ENCODE results near the gene RBSN. TPM values are rescaled to one million over a fixed set of nuclear protein-coding genes. Genes with fewer than 3 reads are reported as not detected.

Gene RBSN
- total and polyA plus RNA-seq, 4 experiments from 2014 or later = 11.4 to 34.7 (median 27.3) TPM

DNA sequence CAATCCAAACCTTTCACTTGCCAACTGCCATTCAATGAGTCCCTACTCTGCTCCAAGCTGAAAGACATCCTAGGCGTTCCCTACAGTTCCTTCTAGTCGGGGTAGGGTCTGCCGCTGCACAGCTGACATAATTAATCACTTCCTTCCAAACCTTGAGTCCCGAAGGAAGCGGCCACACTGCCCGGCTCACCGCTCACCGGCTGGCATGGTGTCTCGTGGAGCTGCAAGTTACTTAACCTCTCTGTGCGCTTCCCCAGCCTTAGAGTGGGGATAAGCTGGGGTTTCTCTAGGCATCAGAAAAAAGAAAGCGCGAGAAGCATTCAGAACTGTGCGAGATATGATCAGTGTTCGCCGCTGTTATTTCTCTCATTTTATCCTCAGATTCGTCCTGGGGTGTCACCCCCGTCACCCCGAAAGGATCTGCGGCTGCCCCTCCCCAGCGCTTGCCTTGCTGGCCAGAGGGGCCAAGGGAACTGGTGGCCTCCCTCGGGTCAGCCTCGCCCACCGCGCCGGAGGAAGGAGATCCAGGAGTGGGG lies 34.6 kb downstream of the RBSN start:
- H3K36me3 Mint-ChIP-seq = peaks cover 6 to 12% of the 10 kb centered on the region in 2 donors
- no peaks in the 10 kb centered on the region for H3K36me3 ChIP-seq (ENCODE audit: insufficient read depth, low read length)
- intact Hi-C loops (cut with micrococcal nuclease) = no loop called here
- CTCF ChIA-PET (ENCODE audit: partially characterized antibody) = interaction anchor here (0.6 to 2.1 kb wide), 6 partner anchors 11 to 457 kb away, joined by 3 to 10 read pairs (median 4); partner anchors contain the start of gene RBSN
- no peaks in the 10 kb centered on the region for H3K9me3 Mint-ChIP-seq
- H3K4me1 Mint-ChIP-seq = peaks cover 15 to 40% (median 28%) of the 10 kb centered on the region in 4 donors
- H3K4me3 ChIP-seq (ENCODE audit: low read length in 2 of 2) = peak overlapping the region; percentile 19 to 78
- peak in 3 of 5 donors; percentile 6 to 13 (median 12) for DNase-seq
- peak overlapping the region in 6 of 7 donors; percentile 67 to 98 (median 90) for H3K27ac Mint-ChIP-seq
- peaks cover 18% of the 10 kb centered on the region for H3K4me1 ChIP-seq (ENCODE audit: insufficient read depth, low read length)
- H3K9me3 ChIP-seq (ENCODE audit: control insufficient read depth in 1 of 2, low read length in 2 of 2) = no peaks in the 10 kb centered on the region
- POLR2A ChIA-PET (ENCODE audit: partially characterized antibody) = interaction anchor here (1.0 to 3.8 kb wide), 10 partner anchors 9 to 886 kb away, joined by 3 to 37 read pairs (median 6); partner anchors contain the start of genes CCDC174, LSM3, NR2C2 and RBSN
- H3K27me3 Mint-ChIP-seq = no peaks in the 10 kb centered on the region
- no peaks in the 10 kb centered on the region for H3K27me3 ChIP-seq (ENCODE audit: insufficient read depth, low read length)
- peak overlapping the region; percentile 79 for H3K27ac ChIP-seq (ENCODE audit: low read depth, low read length)
- H3K4me3 Mint-ChIP-seq = peak overlapping the region; percentile 93 to 99 (median 96)

DNA sequence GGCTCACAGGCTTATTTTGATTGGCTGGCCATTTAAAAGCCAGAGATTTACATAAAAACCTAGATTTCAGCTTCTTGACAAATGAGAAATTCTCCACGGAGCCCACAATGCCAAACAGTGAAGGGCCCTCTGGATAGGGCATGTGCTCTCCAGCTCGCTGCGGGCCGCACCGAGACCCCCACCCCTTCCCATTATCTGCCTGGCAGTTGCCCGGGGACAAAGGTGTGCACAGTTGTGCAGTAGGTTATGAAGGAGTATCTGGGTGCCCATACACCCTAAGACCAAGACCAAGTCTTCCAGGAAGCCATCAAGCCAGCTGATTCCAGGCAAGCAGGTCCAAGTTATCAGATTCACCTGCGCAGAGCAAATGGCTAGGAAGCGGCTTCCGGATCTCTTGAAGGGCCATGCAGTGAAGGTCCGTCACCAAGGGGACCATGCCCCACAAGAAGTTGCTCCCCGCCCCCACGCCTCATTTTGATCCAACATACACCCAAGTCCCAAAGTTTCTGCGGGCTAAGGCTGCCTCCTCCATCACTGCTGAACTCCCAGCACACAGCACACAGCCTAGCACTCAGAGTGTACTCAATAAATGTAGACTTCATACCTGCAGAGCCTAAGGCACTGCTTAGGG lies 35.2 kb downstream of the RBSN start:
- ChIA-PET CTCF (ENCODE audit: partially characterized antibody) (interaction anchor here (0.9 to 2.1 kb wide), 5 partner anchors 11 to 140 kb away, joined by 3 to 10 read pairs (median 4); partner anchors contain the start of gene RBSN), POLR2A (ENCODE audit: partially characterized antibody) (interaction anchor here (1.1 to 3.8 kb wide), 7 partner anchors 9 to 413 kb away, joined by 3 to 37 read pairs (median 7); partner anchors contain the start of genes CCDC174 and RBSN)
- H3K36me3 Mint-ChIP-seq = peaks cover 7 to 14% of the 10 kb centered on the region in 2 donors
- H3K27ac ChIP-seq (ENCODE audit: low read depth, low read length) = peak overlapping the region; percentile 79
- peaks cover 18% of the 10 kb centered on the region for H3K4me1 ChIP-seq (ENCODE audit: insufficient read depth, low read length)
- no peaks in the 10 kb centered on the region for H3K27me3 Mint-ChIP-seq
- H3K9me3 ChIP-seq (ENCODE audit: control insufficient read depth in 1 of 2, low read length in 2 of 2) = no peaks in the 10 kb centered on the region
- H3K4me3 Mint-ChIP-seq = peak overlapping the region; percentile 93 to 99 (median 96)
- no peak for DNase-seq
- H3K9me3 Mint-ChIP-seq = no peaks in the 10 kb centered on the region
- H3K27me3 ChIP-seq (ENCODE audit: insufficient read depth, low read length) = no peaks in the 10 kb centered on the region
- H3K36me3 ChIP-seq (ENCODE audit: insufficient read depth, low read length) = peaks cover 3% of the 10 kb centered on the region
- peak overlapping the region; percentile 19 to 78 for H3K4me3 ChIP-seq (ENCODE audit: low read length in 2 of 2)
- intact Hi-C loops (cut with micrococcal nuclease) = no loop called here
- H3K27ac Mint-ChIP-seq = peak overlapping the region in 6 of 7 donors; percentile 67 to 98 (median 90)
- H3K4me1 Mint-ChIP-seq = peaks cover 15 to 41% (median 28%) of the 10 kb centered on the region in 4 donors

DNA sequence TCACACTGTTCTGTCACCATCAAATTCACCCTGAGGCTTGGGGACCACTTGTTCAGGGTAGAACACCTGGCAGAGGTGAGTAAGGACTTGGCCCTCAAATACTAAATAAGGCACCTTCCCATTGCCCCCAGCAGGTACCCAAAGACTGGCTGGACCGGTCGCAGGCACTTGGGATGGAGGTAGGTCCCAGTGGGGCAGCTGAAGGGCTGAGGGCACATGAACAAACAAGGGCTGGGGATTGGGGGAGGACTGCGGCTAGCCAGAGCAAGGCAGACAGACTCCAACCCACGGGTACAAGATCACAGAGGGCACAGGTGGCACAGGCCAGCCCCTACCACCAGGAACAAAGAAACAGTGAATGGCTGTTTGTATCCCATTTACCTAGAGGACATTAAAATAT lies 35.7 kb downstream of the RBSN start:
- peaks cover 18% of the 10 kb centered on the region for H3K4me1 ChIP-seq (ENCODE audit: insufficient read depth, low read length)
- Mint-ChIP-seq H3K9me3 (no peaks in the 10 kb centered on the region), H3K4me3 (peak overlapping the region; percentile 59 to 99 (median 95)), H3K4me1 (peaks cover 17 to 41% (median 31%) of the 10 kb centered on the region in 4 donors), H3K36me3 (peaks cover 12 to 19% of the 10 kb centered on the region in 2 donors), H3K27ac (peak overlapping the region in 6 of 7 donors; percentile 4 to 88 (median 54)), H3K27me3 (no peaks in the 10 kb centered on the region)
- DNase-seq = no peak
- CTCF ChIA-PET (ENCODE audit: partially characterized antibody) = interaction anchor here (2.1 kb wide), 1 partner anchor 10 kb away, joined by 7 read pairs; no protein-coding TSS in a partner anchor
- H3K4me3 ChIP-seq (ENCODE audit: low read length in 2 of 2) = no peak overlapping the region
- no peaks in the 10 kb centered on the region for H3K9me3 ChIP-seq (ENCODE audit: control insufficient read depth in 1 of 2, low read length in 2 of 2)
- H3K36me3 ChIP-seq (ENCODE audit: insufficient read depth, low read length) = peaks cover 8% of the 10 kb centered on the region
- POLR2A ChIA-PET (ENCODE audit: partially characterized antibody) = interaction anchor here (0.6 to 3.8 kb wide), 2 partner anchors 9 to 35 kb away, joined by 3 to 37 read pairs; partner anchors contain the start of gene RBSN
- H3K27ac ChIP-seq (ENCODE audit: low read depth, low read length) = no peak overlapping the region
- no peaks in the 10 kb centered on the region for H3K27me3 ChIP-seq (ENCODE audit: insufficient read depth, low read length)
- intact Hi-C loops (cut with micrococcal nuclease) = no loop called here

DNA sequence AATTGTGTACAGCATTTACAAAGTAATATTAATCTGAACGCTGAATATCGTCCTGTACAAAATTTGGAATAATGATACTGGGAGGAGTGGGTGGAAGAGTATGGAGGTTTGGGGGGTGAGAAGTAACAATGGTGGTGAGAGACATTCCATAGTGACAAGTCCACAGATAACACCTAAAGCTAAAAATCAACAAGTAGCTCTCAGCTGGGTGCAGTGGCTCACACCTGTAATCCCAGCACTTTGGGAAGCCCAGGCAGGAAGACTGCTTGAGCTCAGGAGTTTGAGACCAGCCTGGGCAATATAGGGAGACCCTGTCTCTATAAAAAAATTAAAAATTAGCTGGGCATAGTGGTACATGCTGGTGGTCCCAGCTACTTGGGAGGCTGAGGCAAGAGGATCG lies 38.9 kb downstream of the RBSN start:
- Mint-ChIP-seq H3K27ac (peak overlapping the region in 1 of 7 donors; percentile 48), H3K4me1 (peaks cover 23 to 52% (median 35%) of the 10 kb centered on the region in 4 donors), H3K36me3 (peaks cover 26 to 30% of the 10 kb centered on the region in 2 donors), H3K27me3 (no peaks in the 10 kb centered on the region), H3K9me3 (no peaks in the 10 kb centered on the region), H3K4me3 (no peak overlapping the region)
- H3K4me1 ChIP-seq (ENCODE audit: insufficient read depth, low read length) = peaks cover 33% of the 10 kb centered on the region
- H3K4me3 ChIP-seq (ENCODE audit: low read length in 2 of 2) = no peak overlapping the region
- intact Hi-C loops (cut with micrococcal nuclease) = no loop called here
- CTCF ChIA-PET (ENCODE audit: partially characterized antibody) = no interaction called here
- H3K36me3 ChIP-seq (ENCODE audit: insufficient read depth, low read length) = peaks cover 8% of the 10 kb centered on the region
- H3K27me3 ChIP-seq (ENCODE audit: insufficient read depth, low read length) = no peaks in the 10 kb centered on the region
- no peaks in the 10 kb centered on the region for H3K9me3 ChIP-seq (ENCODE audit: control insufficient read depth in 1 of 2, low read length in 2 of 2)
- no peak for DNase-seq
- H3K27ac ChIP-seq (ENCODE audit: low read depth, low read length) = no peak overlapping the region
- POLR2A ChIA-PET (ENCODE audit: partially characterized antibody) = no interaction called here

DNA sequence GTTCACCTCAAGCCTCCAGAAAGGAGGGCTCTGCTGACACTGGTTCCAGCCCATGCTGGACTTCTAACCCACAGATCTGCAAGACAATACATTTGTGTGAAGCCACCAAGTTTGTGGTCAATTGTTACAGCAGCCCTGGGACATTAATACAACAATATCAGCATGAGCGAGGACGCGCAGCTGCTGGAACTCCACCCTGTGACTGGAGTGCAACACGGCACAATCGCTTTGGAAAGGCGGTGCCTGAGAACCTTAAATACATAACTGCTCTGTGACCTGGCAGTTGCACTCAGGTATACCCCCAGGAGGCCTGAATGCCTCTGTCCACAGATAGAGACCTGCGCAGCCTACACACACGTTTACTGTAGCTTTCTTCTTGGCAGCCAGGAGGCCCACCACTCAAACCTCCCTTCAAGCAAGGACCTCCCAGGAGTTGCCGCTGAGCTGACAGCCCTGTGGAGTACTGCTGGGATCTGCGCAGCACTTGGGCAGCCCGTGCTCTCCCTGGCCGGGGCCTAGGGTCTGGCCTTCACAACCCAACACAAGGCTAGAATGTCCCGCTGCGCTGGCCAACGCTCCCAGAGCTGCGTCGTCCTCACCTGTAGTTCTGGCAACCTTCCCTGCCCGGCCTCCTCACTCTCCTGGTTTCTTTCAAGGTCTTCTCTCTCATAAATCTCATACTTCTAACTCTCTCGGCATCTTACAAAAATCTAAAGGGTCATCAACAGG lies 42.1 kb downstream of the RBSN start:
- peaks cover 12% of the 10 kb centered on the region for H3K36me3 ChIP-seq (ENCODE audit: insufficient read depth, low read length)
- peaks cover 17 to 40% (median 27%) of the 10 kb centered on the region in 4 donors for H3K4me1 Mint-ChIP-seq
- H3K27ac Mint-ChIP-seq = no peak overlapping the region
- H3K4me3 ChIP-seq (ENCODE audit: low read length in 2 of 2) = no peak overlapping the region
- DNase-seq = no peak
- peaks cover 22% of the 10 kb centered on the region for H3K4me1 ChIP-seq (ENCODE audit: insufficient read depth, low read length)
- intact Hi-C loops (cut with micrococcal nuclease) = no loop called here
- H3K9me3 ChIP-seq (ENCODE audit: control insufficient read depth in 1 of 2, low read length in 2 of 2) = no peaks in the 10 kb centered on the region
- no peaks in the 10 kb centered on the region for H3K9me3 Mint-ChIP-seq
- no peaks in the 10 kb centered on the region for H3K27me3 ChIP-seq (ENCODE audit: insufficient read depth, low read length)
- H3K4me3 Mint-ChIP-seq = no peak overlapping the region
- no peak overlapping the region for H3K27ac ChIP-seq (ENCODE audit: low read depth, low read length)
- H3K27me3 Mint-ChIP-seq = no peaks in the 10 kb centered on the region
- CTCF ChIA-PET (ENCODE audit: partially characterized antibody) = interaction anchor here (1.6 kb wide), 1 partner anchor 136 kb away, joined by 3 read pairs; no protein-coding TSS in a partner anchor
- peaks cover 42 to 44% of the 10 kb centered on the region in 2 donors for H3K36me3 Mint-ChIP-seq
- POLR2A ChIA-PET (ENCODE audit: partially characterized antibody) = no interaction called here

DNA sequence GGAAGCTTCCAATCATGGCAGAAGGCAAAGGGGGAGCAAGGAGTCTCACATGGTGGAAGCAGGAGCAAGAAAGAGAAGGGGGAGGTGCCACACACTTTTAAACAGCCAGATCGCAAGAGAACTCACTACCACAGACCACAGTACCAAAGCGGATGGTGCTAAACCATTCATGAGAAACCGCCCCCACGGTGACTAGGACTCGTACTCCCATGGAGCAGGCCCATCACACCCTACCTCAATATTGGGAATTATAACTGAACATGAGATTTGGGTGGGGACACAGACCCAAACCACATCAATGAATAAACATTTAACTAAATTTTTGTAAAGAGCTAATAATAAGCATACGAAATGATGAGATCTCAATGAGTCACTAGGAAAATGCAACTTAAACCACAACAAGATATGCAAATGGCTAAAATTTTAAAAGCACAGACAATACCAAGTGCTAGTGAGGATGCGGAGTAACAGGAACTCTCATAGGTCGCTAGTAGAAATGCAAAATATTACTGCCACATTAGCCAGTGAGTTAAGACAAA lies 43.9 kb downstream of the RBSN start:
- peak; percentile 44 to 73 (median 48) for DNase-seq
- Mint-ChIP-seq H3K4me3 (peak overlapping the region in 7 of 8 donors; percentile 1 to 66 (median 43)), H3K9me3 (no peaks in the 10 kb centered on the region), H3K27ac (peak overlapping the region; percentile 47 to 87 (median 72)), H3K4me1 (peaks cover 17 to 43% (median 29%) of the 10 kb centered on the region in 4 donors), H3K36me3 (peaks cover 45 to 56% of the 10 kb centered on the region in 2 donors), H3K27me3 (no peaks in the 10 kb centered on the region)
- Histone ChIP-seq H3K9me3 (ENCODE audit: control insufficient read depth in 1 of 2, low read length in 2 of 2) (no peaks in the 10 kb centered on the region), H3K4me3 (ENCODE audit: low read length in 2 of 2) (no peak overlapping the region), H3K27me3 (ENCODE audit: insufficient read depth, low read length) (no peaks in the 10 kb centered on the region), H3K27ac (ENCODE audit: low read depth, low read length) (no peak overlapping the region), H3K4me1 (ENCODE audit: insufficient read depth, low read length) (peaks cover 27% of the 10 kb centered on the region), H3K36me3 (ENCODE audit: insufficient read depth, low read length) (peaks cover 14% of the 10 kb centered on the region)
- intact Hi-C loops (cut with micrococcal nuclease) = no loop called here
- ChIA-PET POLR2A (ENCODE audit: partially characterized antibody) (interaction anchor here (1.0 kb wide), 2 partner anchors 8 to 10 kb away, joined by 3 read pairs; partner anchors contain the start of gene MRPS25), CTCF (ENCODE audit: partially characterized antibody) (no interaction called here)
